ENCODE results near the gene ZNF521.

The ZNF521 gene

GRCh38 chr18:25223211-25223610, 128.8 kb downstream of the ZNF521 start:
- TF ChIP-seq CTCF (IDR thresholded peaks at IDR 0.05; ENCODE audit: extremely low read depth, insufficient read depth, missing control alignments) = no peak
- in situ Hi-C loops (cut with MboI; ENCODE audit: low pct_unique_long_range_greater_than_20kb, low sequenced_read_pairs, unreplicated experiment) = no loop called here
- no peak for DNase-seq (ENCODE audit: low spot score)

GRCh38 chr18:25222648-25223047, 129.3 kb downstream of the ZNF521 start:
- in situ Hi-C loops (cut with MboI; ENCODE audit: low pct_unique_long_range_greater_than_20kb, low sequenced_read_pairs, unreplicated experiment) = no loop called here
- no peak for TF ChIP-seq CTCF (IDR thresholded peaks at IDR 0.05; ENCODE audit: extremely low read depth, insufficient read depth, missing control alignments)
- no peak for DNase-seq (ENCODE audit: low spot score)

- DNase-seq (ENCODE audit: low spot score) = no peak
- in situ Hi-C loops (cut with MboI; ENCODE audit: low pct_unique_long_range_greater_than_20kb, low sequenced_read_pairs, unreplicated experiment) = no loop called here
- no peak for TF ChIP-seq CTCF (IDR thresholded peaks at IDR 0.05; ENCODE audit: extremely low read depth, insufficient read depth, missing control alignments)
Observed at GRCh38 chr18:25210622-25211021, 141.3 kb downstream of the ZNF521 start.

- in situ Hi-C loops (cut with MboI; ENCODE audit: low pct_unique_long_range_greater_than_20kb, low sequenced_read_pairs, unreplicated experiment) = no loop called here
- no peak for DNase-seq (ENCODE audit: low spot score)
Observed at GRCh38 chr18:25192065-25192464, 159.9 kb downstream of the ZNF521 start.

GRCh38 chr18:25190472-25190871, 161.5 kb downstream of the ZNF521 start:
- TF ChIP-seq CTCF (IDR thresholded peaks at IDR 0.05; ENCODE audit: extremely low read depth, insufficient read depth, missing control alignments) = no peak
- in situ Hi-C loops (cut with MboI; ENCODE audit: low pct_unique_long_range_greater_than_20kb, low sequenced_read_pairs, unreplicated experiment) = no loop called here
- no peak for DNase-seq (ENCODE audit: low spot score)

More at GRCh38 chr18:25192065-25192464, 159.9 kb downstream of the ZNF521 start:
- TF ChIP-seq CTCF (IDR thresholded peaks at IDR 0.05; ENCODE audit: extremely low read depth, insufficient read depth, missing control alignments) = no peak

- no peak for DNase-seq (ENCODE audit: low spot score)
Observed at GRCh38 chr18:25189391-25190185, 162.4 kb downstream of the ZNF521 start.

More at GRCh38 chr18:25189391-25190185, 162.4 kb downstream of the ZNF521 start:
- no peak for TF ChIP-seq CTCF (IDR thresholded peaks at IDR 0.05; ENCODE audit: extremely low read depth, insufficient read depth, missing control alignments)
- in situ Hi-C loops (cut with MboI; ENCODE audit: low pct_unique_long_range_greater_than_20kb, low sequenced_read_pairs, unreplicated experiment) = no loop called here
